HG02763 (cell line): ENCODE results near the gene MED13L.
"Not testable (repeated sequence)": the region's sequence is repeated elsewhere in the genome, so short reads cannot be mapped to it uniquely, and the experiment has no call there.

ENCODE experiments used
- ATAC-seq: cut with Tn5 transposase; IDR thresholded peaks from one replicate; pipeline ENCODE4 v1.9.1; 2021; ENCODE audit warnings: mild to moderate bottlenecking, moderate library complexity; ENCODE audit not compliant: unreplicated experiment

Gene MED13L

DNA sequence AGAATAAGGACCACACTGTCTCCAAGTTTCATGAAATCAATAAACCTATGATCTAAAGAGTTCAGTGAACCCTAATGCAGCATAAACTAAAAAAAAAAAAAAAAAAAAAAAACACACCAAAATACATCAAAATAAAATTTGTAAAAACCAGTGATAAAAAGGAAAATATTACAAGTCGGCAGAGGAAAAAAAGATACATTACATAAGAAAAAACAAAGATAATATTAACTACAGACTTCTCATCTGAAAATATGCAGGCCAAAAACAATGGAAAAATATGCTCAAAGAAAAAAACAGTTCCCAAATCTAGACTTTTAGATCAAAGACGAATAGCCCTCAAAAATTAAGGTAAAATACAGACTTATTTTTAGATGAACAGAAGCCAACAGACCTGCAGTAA is 27.6 kb downstream of the MED13L start:
- ATAC-seq: no peak

DNA sequence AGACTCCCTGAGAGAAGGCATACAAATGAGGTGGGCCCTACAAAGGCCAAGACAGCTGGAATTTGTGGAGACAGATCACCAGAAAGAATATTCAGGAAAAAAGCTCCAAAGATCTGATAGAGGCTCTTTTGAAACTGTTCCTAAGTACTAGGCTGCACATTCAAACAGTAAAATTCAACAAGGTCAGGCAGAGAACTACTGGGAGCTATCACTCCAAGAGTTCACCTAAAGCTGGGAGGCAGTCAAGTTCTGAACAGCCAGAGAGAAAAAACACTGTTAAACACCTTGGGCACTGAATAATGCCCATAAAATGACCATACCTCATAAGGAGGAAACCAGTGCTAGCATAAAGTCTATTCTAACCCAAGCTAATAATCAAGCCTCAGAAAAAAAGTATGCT is 28.6 kb downstream of the MED13L start:
- no peak for ATAC-seq

DNA sequence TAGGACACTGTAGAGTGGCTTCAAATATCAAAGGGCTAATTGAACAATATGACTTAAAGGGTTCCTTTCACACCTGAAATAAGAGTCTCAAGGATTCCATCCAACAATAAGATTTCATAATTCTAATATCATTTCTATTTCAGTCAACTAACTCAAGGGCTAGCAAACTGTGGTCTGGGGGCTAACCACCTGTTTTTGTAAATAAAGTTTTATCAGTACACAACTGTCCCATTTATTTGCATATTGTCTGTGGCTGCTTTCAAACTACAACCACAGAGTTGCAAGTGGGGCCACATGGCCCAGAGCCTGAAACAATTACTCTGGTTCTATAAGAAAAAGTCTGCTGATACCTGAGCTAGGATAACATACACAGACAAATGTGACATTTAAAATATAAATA is 29.1 kb downstream of the MED13L start:
- no peak for ATAC-seq

DNA sequence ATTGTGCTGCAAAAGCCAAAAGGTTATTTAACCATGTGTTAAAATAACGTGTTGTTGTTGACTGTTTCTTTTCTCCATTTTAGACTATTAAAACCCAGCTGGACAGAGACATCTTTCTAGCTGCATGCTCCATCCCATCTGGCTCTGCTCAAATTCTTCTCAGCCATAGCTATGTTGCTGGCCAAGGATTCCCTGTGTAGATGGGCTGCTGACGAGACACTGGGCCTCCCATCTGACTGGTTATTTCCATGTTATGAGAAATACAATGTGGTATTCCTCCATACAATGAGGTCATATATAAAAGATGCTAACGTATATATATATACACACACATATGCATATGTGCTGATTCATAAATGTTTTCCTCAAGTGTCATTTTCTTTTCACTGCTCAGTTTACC is 30.1 kb downstream of the MED13L start:
- no peak for ATAC-seq

DNA sequence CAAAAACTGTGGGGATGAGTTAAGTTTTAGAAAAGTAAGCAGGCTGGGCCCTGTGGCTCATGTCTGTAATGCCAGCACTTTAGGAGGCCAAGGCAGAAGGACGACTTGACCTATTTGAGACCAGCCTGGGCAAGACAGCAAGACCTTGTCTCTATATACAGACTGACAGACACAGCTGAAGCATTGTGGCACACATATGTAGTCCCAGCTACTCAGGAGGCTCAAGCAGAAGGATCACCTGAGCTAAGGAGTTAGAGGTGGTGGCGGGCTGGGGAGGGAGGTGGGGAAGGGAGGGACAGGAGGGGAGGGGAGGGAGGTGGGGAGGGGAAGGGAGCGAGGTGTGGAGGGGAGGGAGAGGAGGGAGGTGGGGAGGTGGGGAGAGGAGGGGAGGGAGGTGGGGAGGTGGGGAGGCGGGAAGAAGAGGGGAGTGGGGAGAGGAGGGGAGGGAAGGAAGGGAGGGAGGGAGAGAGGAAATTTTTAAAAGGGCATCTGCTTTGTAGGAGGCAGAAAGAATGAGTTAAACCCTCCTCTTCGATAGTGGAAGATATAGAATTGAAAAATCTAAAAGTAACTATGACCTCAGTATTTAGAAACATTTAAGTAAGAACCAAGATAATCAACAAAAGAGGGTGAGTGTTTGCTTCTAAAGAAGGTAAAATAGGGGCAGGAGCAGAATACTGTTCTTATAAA is 30.9 kb downstream of the MED13L start:
- ATAC-seq: no peak

DNA sequence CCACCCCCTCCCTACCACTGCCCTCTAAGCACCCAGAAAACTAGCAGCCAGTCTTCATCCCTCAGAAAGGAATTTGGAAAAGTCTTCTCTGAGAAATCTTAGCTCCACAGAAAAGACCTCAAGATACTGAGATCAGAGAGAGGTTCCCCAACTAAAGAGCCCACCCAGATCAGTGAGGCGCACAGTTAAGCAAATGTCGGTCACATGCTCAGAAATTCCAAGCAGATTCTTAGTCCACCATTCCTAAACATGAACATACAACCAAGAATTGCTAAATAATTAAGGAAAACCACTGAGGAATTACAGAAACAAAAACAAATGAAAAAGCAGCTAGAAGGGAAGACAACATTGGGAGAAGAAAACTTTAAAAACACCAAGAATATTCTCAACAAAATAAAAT is 32.3 kb downstream of the MED13L start:
- no peak for ATAC-seq

DNA sequence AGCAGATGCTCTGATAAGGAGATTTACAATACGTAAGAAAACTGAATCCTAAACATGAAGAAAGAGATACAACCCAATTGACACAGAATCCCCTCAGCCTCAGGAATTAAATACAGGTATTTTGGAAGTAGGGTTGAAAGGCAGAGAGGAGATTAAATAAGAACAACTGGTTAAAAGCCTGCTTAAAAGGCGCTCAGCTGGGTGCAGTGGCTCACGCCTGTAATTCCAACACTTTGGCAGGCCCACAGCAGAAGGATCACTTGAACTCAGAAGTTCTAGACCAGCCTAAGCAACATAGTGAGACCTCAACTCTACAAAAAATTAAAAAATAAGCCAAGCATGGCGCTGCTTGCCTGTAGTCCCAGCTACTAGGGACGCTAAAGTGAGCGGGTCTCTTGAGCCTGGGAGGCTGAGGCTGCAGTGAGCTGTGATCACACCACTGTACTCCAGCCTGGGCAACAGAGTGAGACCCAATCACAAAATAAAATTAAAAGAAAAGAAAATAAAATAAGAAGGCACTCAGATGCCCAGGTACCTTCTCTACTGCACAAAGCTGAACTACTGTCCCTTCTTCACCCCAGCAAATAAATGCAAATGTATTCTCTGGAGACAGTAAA is 32.9 kb downstream of the MED13L start:
- ATAC-seq: no peak

DNA sequence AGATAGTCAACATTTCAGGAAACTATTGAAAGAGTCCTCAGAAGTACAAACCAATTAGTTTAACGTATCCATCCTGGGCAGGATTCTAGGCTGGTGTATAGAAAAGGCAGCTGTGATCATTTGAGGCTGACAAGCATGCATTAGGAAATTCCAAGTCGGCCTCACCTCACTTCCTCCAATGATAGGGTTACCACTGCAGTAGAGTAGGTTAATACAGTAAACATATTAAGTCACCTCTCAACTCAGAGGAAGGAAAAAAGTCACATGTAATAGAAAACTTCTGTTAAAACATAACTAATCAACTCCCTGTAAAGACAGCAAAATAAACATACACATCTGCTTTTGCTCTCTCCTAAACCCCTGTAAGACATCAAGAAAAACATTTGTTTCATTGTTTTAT is 33.5 kb downstream of the MED13L start:
- no peak for ATAC-seq

DNA sequence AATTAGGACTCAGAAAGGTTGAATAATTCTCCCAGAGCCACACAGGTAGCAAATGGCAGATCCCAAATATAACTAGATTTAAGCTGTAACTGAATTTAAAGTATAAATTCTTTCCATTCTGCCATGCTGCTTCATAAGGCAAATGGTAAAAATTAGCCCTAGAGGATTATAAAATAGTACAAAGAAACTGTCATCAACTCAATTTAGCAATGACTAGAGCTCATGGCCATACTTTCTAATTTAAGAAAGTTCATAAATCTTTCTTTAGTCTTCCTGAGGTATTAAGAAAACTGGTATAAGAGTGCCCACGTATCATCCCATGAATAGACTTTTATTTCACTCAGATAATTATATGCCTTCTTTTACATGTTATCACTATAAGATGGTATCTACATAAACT is 34.8 kb downstream of the MED13L start:
- ATAC-seq: no peak

DNA sequence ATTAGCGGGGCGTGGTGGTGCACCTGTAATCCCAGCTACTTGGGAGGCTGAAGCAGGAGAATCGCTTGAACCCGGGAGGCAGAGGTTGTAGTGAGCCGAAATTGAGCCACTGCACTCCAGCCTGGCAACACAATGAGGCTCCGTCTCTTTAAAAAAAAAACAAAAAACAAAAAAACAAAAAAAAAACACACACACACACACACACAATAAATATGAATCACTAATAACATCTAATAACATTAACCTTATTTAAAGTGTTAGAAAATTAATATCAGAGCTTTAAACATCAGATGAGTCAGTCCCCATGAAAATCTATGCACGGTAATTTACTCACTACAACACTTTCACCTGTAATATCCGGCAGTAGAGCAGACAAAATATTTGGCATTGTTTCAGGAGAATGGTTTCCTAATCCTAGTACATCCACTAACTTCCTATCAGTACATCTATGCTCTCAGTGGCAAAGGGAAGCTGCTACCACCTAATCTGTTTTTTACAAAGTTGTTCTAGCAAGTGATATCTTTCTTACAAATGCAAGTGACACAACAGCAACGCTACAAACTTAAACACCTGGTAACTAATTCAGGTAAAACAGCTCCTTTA is 36.2 kb downstream of the MED13L start:
- no peak for ATAC-seq

DNA sequence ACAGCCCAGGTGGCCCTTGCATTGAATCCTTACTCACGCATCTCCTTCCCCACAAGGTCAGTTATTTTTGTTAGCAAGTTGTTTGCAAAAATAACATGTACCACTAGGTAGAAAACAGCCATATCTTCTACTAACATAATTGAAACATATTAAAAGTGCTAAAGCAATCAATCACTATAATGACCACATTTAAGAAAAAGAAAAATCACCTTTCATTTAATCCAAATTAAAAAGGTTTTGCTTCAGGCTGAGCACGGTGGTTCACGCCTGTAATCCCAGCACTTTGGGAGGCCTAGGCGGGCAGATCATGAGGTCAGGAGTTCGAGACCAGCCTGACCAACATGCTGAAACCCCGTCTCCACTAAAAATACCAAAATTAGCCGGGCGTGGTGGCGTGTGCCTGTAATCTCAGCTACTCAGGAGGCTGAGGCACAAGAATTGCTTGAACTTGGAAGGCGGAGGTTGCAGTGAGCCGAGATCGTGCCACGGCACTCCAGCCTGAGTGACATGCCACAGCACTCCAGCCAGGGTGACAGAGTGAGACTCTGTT is 38.8 kb downstream of the MED13L start:
- ATAC-seq: not testable (repeated sequence)

DNA sequence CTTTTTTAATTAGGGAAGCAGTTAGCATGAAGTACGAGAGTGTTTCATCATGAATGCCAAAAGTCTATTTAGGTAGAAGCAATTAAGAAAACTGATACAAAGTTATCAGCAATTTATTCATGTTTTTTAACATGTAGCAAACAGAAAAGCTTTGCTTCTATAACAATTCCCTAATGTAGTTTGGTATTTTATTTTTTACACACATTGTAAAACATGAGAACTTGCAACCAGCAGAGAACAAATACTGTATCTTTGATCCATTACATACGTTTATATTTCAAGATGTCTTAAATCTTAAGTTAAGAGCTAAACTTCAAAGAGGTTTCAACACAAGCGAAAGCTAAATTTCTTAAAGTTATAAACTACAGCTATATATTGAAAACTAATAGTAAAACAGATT is 39.3 kb downstream of the MED13L start:
- ATAC-seq: no peak

DNA sequence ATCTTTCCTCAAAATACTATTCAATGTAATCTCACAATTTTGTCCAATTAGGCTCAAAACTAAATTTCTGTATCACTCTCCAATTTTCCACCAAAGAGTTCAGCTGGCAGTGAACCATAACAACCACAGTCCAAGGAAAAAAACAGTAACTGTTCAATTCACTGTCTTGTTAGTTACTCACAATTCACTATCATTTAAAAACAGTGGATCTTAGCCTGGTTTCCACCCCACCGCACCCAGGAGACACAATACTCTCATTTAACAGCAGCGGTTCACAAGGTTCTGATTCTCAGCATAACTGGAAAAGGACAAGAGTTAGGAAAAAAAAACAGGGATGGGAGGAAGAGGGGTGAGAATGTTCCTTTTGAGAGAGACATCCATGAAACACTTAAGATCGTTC is 40.5 kb downstream of the MED13L start:
- no peak for ATAC-seq

DNA sequence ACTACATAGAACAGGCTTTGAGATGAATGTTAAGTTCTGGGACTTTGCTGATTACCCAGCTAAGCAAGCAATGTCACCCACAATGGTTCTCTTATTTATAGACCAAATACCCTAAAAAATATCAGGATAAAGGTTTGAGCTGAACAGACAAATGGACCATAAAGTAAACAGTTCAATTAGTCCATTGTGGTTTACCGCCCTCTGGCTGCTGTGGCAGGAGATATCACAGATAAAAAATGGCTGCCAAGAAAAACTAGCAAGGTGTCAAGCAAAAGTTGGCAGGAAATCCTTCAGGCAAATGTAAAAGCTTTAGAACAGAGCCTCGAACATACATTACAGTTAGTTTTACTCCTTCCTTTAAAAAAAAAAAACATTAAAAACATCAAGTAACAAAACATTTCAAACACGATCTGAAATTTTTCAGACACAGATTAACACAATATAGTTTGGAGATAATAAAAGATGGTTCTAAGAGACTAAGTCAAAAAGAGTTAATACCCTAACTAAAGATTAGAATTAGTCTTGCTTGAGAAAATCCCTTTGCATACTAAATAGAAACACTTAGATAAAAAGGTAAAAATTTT is 41.3 kb downstream of the MED13L start:
- ATAC-seq: no peak

DNA sequence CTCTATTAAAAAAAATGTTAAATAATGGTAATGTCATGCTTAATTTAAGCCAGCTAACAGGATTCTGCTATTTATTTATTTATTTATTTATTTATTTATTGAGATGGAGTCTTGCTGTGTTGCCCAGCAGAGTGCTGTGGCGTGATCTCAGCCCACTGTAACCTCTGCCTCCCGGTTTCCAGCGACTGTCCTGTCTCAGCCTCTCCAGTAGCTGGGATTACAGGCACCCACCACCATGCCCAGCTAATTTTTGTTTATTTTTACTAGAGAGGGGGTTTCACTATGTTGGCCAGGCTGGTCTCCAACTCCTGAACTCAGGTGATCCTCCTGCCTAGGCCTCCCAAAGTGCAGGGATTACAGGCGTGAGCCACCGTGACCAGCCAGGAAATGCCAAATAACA is 43.3 kb downstream of the MED13L start:
- not testable (repeated sequence) for ATAC-seq

DNA sequence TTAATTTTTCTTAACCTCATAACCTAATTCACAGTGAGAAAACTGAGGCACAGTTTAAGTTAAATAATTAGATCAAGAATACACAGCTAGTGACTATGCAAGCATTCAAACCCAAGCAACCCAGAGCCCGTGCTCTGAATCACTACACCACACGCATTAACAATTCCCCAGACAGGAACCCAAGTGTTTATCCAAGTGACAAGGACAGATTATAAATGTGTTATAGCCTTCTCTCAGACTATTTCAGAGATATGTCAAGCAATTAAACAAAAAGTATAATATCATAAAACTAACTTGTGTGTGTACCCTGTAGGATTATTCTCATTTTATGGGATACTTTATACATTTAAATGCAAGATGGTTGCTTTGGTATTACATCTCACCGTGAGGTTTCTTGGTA is 43.8 kb downstream of the MED13L start:
- no peak for ATAC-seq

DNA sequence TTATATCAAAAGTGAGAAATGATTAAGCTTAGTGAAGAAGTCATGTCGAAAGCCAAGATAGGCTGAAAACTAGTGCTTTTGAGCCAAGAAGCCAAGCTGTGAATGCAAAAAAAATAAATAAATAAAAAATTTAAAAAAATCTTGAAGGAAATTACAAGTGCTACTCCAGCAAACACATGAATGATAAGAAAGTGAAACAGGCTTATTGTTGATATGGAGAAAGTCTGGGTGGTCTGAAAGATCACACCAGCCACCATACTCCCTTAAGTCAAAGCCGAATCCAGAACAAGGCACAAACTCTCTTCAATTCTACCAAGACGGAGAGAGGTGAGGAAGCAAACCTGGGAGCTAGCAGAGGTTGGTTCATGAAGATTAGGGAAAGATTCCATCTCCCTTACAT is 49.7 kb downstream of the MED13L start:
- no peak for ATAC-seq

DNA sequence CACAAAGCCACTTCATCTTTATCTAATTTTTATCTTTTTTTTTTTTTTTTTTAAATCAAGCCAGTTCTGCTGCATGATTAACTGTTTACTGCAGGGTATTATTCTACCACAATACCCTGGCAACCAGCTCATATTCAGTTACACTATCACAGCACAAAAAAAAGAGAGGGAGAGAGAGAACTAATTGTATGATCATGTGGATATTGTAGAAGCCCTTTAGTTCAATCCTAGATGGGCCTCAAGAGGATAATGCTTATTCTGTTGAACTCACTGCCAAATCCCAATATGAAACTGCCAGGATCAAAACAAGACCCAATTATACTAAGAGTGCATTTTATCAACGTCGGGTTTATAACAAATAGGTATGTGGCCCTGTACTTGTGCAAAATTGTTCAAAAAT is 51.5 kb downstream of the MED13L start:
- ATAC-seq: no peak

DNA sequence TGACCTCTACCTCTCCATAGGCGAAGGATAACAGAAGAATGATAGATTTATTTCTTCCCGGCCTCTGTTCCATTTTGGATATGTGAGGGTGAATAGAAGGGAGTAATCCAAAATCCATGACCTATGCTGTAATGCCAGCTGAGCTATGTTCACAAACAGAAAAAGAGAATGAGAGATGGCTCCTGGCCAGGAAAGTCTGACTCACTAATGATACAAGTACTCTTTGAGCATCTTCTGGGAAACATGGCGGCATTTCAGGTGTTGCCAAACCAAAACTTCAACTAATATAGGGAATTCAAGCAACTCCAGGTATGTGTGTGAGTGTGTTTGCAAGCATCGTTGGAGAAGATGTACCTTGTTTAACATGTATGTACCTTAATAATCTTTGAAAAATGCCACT is 55.1 kb downstream of the MED13L start:
- no peak for ATAC-seq

DNA sequence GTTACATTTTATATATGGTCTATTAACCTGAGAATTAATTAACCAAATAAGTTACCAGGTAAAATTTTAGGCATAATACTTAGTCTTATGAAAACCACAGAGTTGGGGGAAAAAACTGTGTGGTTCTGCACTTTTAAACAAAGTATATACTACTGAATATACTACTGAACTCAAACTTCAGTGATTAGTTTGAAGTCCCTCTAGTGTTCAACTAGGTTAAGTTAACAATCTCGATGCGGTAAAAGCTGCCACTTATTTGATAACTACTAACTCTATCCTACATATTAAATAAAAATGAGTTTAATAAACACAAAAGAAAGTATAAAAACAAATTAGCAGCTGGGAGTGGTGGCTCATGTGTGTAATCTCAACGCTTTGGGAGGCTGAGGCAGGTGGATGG is 56.7 kb downstream of the MED13L start:
- no peak for ATAC-seq

DNA sequence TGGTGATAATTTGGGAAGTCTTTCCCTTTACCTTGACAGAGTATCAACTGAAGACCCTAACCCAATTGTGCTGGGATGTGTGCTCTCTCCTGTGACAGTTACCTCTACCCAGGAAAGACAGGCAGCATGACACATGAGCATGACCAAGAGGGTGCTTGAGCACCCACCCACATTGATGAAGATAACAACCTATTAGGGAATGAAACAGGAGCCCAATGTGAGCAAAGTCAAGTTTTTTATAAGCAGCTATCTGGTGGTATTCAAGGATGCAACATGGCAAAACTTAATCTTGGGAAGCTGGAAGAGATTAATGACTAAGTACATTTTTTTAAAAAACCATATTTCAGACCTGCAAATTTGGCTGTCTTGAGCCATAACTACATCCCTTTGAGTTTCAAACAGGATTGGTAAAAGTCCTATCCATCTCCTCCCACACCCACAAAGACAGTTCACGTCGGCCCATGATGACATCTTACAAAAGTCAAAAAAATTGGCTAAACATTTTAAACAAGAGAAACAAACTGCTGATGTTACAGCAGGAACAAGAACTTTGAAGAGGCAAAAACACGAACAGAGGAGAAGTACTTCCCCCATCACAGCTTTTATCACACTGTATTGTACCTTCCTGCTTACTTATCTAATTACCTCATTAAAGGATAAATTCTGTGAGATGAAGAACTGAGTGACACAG is 60.3 kb downstream of the MED13L start:
- ATAC-seq: no peak
